A549 treated with AZD9567 at 1 μM for 4 hours (cell line): ENCODE data around the gene SP2. TPM values are rescaled to one million over a fixed set of nuclear protein-coding genes. Genes with fewer than 3 reads are reported as not detected.

ENCODE experiments used
- total RNA-seq: library from RNA; stranded (reverse); fragments of 200-300 nt; extraction: Qiagen RNA extraction; gene quantifications from 5 replicates; pipeline ENCODE4 v1.2.3, GENCODE V29; 2022; ENCODE audit not compliant: insufficient read depth

SP2 gene
- total RNA-seq: 14.3 to 18.4 TPM (median 16.3 TPM) in 5 replicates

GRCh38 chr17:47895856-47896671 is at the start of gene SP2:
Gene SP2, plus strand, starts transcription at chr17:47896236. Its CDS starts 51 bp downstream, at chr17:47896287.

GRCh38 chr17:47850692-47851573 is 45.1 kb upstream of the SP2 start, which contains the start of gene SP6:
Gene SP6, minus strand, starts transcription at chr17:47851163. Its CDS starts 2,734 bp downstream, at chr17:47848429.

GRCh38 chr17:47941246-47942095 is 45.4 kb downstream of the SP2 start, which contains the start of gene PNPO:
Gene PNPO, plus strand, starts transcription at chr17:47941571. Its CDS starts 105 bp downstream, at chr17:47941676.

GRCh38 chr17:47957591-47958490 is 61.8 kb downstream of the SP2 start, which contains the start of gene PRR15L:
Gene PRR15L, minus strand, starts transcription at chr17:47957883. Its CDS starts 4,649 bp downstream, at chr17:47953234.

GRCh38 chr17:47970725-47971499 is 74.9 kb downstream of the SP2 start, which contains the start of gene CDK5RAP3:
Gene CDK5RAP3, plus strand, starts transcription at chr17:47971113. Its CDS starts 34 bp downstream, at chr17:47971147.

Other genes with a start within 250 kb of the SP2 start
- gene KPNB1, start 246.3 kb upstream of the SP2 start, total RNA-seq: 265 to 368 TPM (median 293 TPM) in 5 replicates
- 0.93 to 4.6 TPM (median 4.0 TPM) in 5 replicates for gene TBKBP1, start 202.1 kb upstream of the SP2 start, total RNA-seq
- gene TBX21, start 163.0 kb upstream of the SP2 start, total RNA-seq: 0.14 to 0.35 TPM (median 0.19 TPM) in 4 of 5 replicates, not detected in the other
- gene OSBPL7, start 74.4 kb upstream of the SP2 start, total RNA-seq: 9.7 to 18.4 TPM (median 15.1 TPM) in 5 replicates
- 94.1 to 145 TPM (median 94.9 TPM) in 5 replicates for gene MRPL10, start 64.7 kb upstream of the SP2 start, total RNA-seq
- gene LRRC46, start 64.6 kb upstream of the SP2 start, total RNA-seq: 2.3 to 6.0 TPM (median 3.0 TPM) in 5 replicates
- 25.5 to 38.9 TPM (median 36.9 TPM) in 5 replicates for gene SCRN2, start 55.0 kb upstream of the SP2 start, total RNA-seq
- 1.2 to 4.1 TPM (median 3.7 TPM) in 5 replicates for gene SP6, start 45.1 kb upstream of the SP2 start, total RNA-seq
- 19.8 to 23.6 TPM (median 21.4 TPM) in 5 replicates for gene PNPO, start 45.3 kb downstream of the SP2 start, total RNA-seq
- gene PRR15L, start 61.6 kb downstream of the SP2 start, total RNA-seq: 1.00 to 1.3 TPM (median 1.2 TPM) in 4 of 5 replicates, not detected in the other
- 82.0 to 121 TPM (median 111 TPM) in 5 replicates for gene CDK5RAP3, start 74.9 kb downstream of the SP2 start, total RNA-seq
- gene COPZ2, start 141.6 kb downstream of the SP2 start, total RNA-seq: 14.1 to 24.4 TPM (median 16.2 TPM) in 5 replicates
- 105 to 127 TPM (median 123 TPM) in 5 replicates for gene NFE2L1, start 152.1 kb downstream of the SP2 start, total RNA-seq
- gene CBX1, start 205.2 kb downstream of the SP2 start, total RNA-seq: 75.2 to 112 TPM (median 82.7 TPM) in 5 replicates
- 27.5 to 36.7 TPM (median 28.6 TPM) in 5 replicates for gene SNX11, start 211.5 kb downstream of the SP2 start, total RNA-seq